H1 (cell line): Measurements from ENCODE around the gene INPP5J. TPM values are rescaled to one million over a fixed set of nuclear protein-coding genes. Genes with fewer than 3 reads are reported as not detected.

Source experiments
- CTCF ChIA-PET: fragments of 300-600 bp; sonication (Branson Sonifier 250); formaldehyde crosslinking; loops from one replicate; lab custom pipeline; 2021; ENCODE audit not compliant: partially characterized antibody; lab: Charles Lee
- POLR2A ChIA-PET: fragments of 300-600 bp; sonication (Branson Sonifier 250); formaldehyde crosslinking; loops from one replicate; lab custom pipeline; 2021; ENCODE audit warnings: inconsistent platforms; ENCODE audit not compliant: partially characterized antibody; lab: Charles Lee
- DNase-seq, 2 experiments: peaks; one replicate each; pipeline versions ENCODE4 v3.0.0 to v3.0.0-alpha.2; 2010 to 2022; ENCODE audit warnings: low spot score in 2 of 2, low read depth in 1 of 2, mixed read lengths in 1 of 2
- FAIRE-seq: peaks from 2 replicates; lab custom pipeline; 2011; peaks lifted over from hg19 to GRCh38; lab: Jason Lieb, UNC
- H2AFZ ChIP-seq: 2 replicates; pipeline ENCODE4 v1.8.1; 2012; ENCODE audit warnings: low read length, inconsistent platforms
- H2AK5ac ChIP-seq: 2 replicates; pipeline ENCODE4 v1.6.1; 2013; ENCODE audit warnings: low read depth, low read length
- H2BK120ac ChIP-seq: replicated peaks from 2 replicates; pipeline ENCODE3; 2013; ENCODE audit warnings: low read depth, low read length, inconsistent platforms
- H2BK12ac ChIP-seq: 2 replicates; pipeline ENCODE4 v1.6.1; 2013; ENCODE audit warnings: low read depth, low read length
- H2BK15ac ChIP-seq: 2 replicates; pipeline ENCODE4 v1.6.1; 2013; ENCODE audit warnings: low read length
- H2BK20ac ChIP-seq: 2 replicates; pipeline ENCODE4 v1.6.1; 2013; ENCODE audit warnings: low read length
- H2BK5ac ChIP-seq: 2 replicates; pipeline ENCODE4 v1.6.1; 2013; ENCODE audit warnings: low read depth, low read length
- H3K14ac ChIP-seq: 2 replicates; pipeline ENCODE4 v1.6.1; 2013; ENCODE audit warnings: inconsistent platforms; ENCODE audit not compliant: insufficient read length
- H3K18ac ChIP-seq: 2 replicates; pipeline ENCODE4 v1.6.1; 2013; ENCODE audit warnings: low read length; ENCODE audit errors: extremely low read depth
- H3K23ac ChIP-seq: 2 replicates; pipeline ENCODE4 v1.6.1; 2013; ENCODE audit warnings: inconsistent platforms; ENCODE audit not compliant: insufficient read length
- H3K23me2 ChIP-seq: 2 replicates; pipeline ENCODE4 v1.6.1; 2013; ENCODE audit warnings: low read depth, low read length
- H3K27ac ChIP-seq: 2 replicates; pipeline ENCODE4 v1.6.1; 2011; ENCODE audit warnings: low read depth, low read length, inconsistent platforms
- H3K27me3 ChIP-seq, 4 experiments: replicated peaks in 1 of 4; 1 replicate in 1 of 4; 2 replicates in 3 of 4; pipeline versions ENCODE4 v1.6.1 to v1.8.1; 2011 to 2013; ENCODE audit warnings: low read length in 3 of 4, mild to moderate bottlenecking in 3 of 4, inconsistent platforms in 2 of 4, mixed read lengths in 2 of 4, moderate library complexity in 1 of 4; ENCODE audit not compliant: control insufficient read depth in 3 of 4, insufficient read depth in 3 of 4; ENCODE audit errors: extremely low read depth in 1 of 4
- H3K36me3 ChIP-seq, 4 experiments: 2 replicates each; pipeline versions ENCODE4 v1.6.1 to v1.8.1; 2011 to 2013; ENCODE audit warnings: mild to moderate bottlenecking in 4 of 4, low read length in 3 of 4, moderate library complexity in 2 of 4, control low read depth in 1 of 4, inconsistent platforms in 1 of 4; ENCODE audit not compliant: insufficient read depth in 4 of 4, control insufficient read depth in 2 of 4
- H3K4ac ChIP-seq: replicated peaks from 2 replicates; pipeline ENCODE3; 2013; ENCODE audit warnings: low read length, low read depth, mixed read lengths, inconsistent platforms; ENCODE audit not compliant: insufficient read length
- H3K4me1 ChIP-seq, 4 experiments: replicated peaks in 1 of 4; 1 replicate in 1 of 4; 2 replicates in 3 of 4; pipeline versions ENCODE4 v1.6.1 to v1.8.1; 2011 to 2013; ENCODE audit warnings: low read length in 3 of 4, inconsistent platforms in 2 of 4, mixed read lengths in 1 of 4; ENCODE audit not compliant: insufficient read depth in 4 of 4, control insufficient read depth in 3 of 4
- H3K4me2 ChIP-seq, 2 experiments: 2 replicates each; pipeline versions ENCODE4 v1.6.1 to v1.8.1; 2011 to 2013; ENCODE audit warnings: low read depth in 2 of 2, low read length in 2 of 2, control low read depth in 1 of 2, inconsistent platforms in 1 of 2, mild to moderate bottlenecking in 1 of 2; ENCODE audit not compliant: insufficient read depth in 1 of 2
- H3K4me3 ChIP-seq, 4 experiments: fragments of 200-600, 300-600 bp in 1 of 4; sonication (generic), shearing (Covaris generic), sonication (Bioruptor Twin) in 1 of 4; 2 replicates each; pipeline versions ENCODE4 v1.5.1 to v1.8.1; 2011 to 2016; ENCODE audit warnings: low read length in 4 of 4, low read depth in 3 of 4, control low read depth in 2 of 4, inconsistent platforms in 2 of 4, mild to moderate bottlenecking in 2 of 4, mixed read lengths in 1 of 4, moderate library complexity in 1 of 4; ENCODE audit not compliant: insufficient read depth in 2 of 4; ENCODE audit errors: extremely low read depth in 1 of 4
- H3K56ac ChIP-seq: replicated peaks from 2 replicates; pipeline ENCODE3; 2013; ENCODE audit warnings: low read depth, mild to moderate bottlenecking, mixed read lengths, low read length, inconsistent platforms; ENCODE audit not compliant: insufficient read length
- H3K79me1 ChIP-seq: 2 replicates; pipeline ENCODE4 v1.6.1; 2013; ENCODE audit warnings: low read depth, low read length, control low read depth
- H3K79me2 ChIP-seq, 2 experiments: 2 replicates each; pipeline versions ENCODE4 v1.6.1 to v1.8.1; 2012 to 2013; ENCODE audit warnings: low read length in 2 of 2, mild to moderate bottlenecking in 2 of 2, inconsistent platforms in 1 of 2; ENCODE audit not compliant: insufficient read depth in 2 of 2, control insufficient read depth in 1 of 2
- H3K9ac ChIP-seq, 4 experiments: replicated peaks in 1 of 4; 1 replicate in 1 of 4; 2 replicates in 3 of 4; pipeline versions ENCODE4 v1.6.1 to v1.8.1; 2011 to 2013; ENCODE audit warnings: low read depth in 3 of 4, low read length in 3 of 4, control low read depth in 2 of 4, mild to moderate bottlenecking in 2 of 4, moderate library complexity in 2 of 4, inconsistent platforms in 1 of 4; ENCODE audit errors: extremely low read depth in 1 of 4
- H3K9me3 ChIP-seq, 2 experiments: 2 replicates each; pipeline versions ENCODE4 v1.6.1 to v1.8.1; 2012 to 2013; ENCODE audit warnings: mild to moderate bottlenecking in 2 of 2, moderate library complexity in 2 of 2, control low read depth in 1 of 2, inconsistent platforms in 1 of 2, low read depth in 1 of 2, low read length in 1 of 2, mixed read lengths in 1 of 2; ENCODE audit not compliant: insufficient read depth in 2 of 2
- H4K20me1 ChIP-seq, 2 experiments: replicated peaks in 1 of 2; 2 replicates each; pipeline versions ENCODE3 to v1.8.1; 2011 to 2013; ENCODE audit warnings: inconsistent platforms in 2 of 2, low read length in 2 of 2, mild to moderate bottlenecking in 1 of 2; ENCODE audit not compliant: insufficient read depth in 2 of 2, control insufficient read depth in 1 of 2
- H4K5ac ChIP-seq: 2 replicates; pipeline ENCODE4 v1.6.1; 2013; ENCODE audit warnings: low read length, low read depth, mixed read lengths, inconsistent platforms; ENCODE audit not compliant: insufficient read length
- H4K8ac ChIP-seq: 2 replicates; pipeline ENCODE4 v1.8.0; 2013; ENCODE audit warnings: mild to moderate bottlenecking, moderate library complexity, low read length, inconsistent platforms; ENCODE audit not compliant: insufficient read depth; ENCODE audit errors: extremely low read depth
- H4K91ac ChIP-seq: replicated peaks from 2 replicates; pipeline ENCODE3; 2013; ENCODE audit warnings: low read length, mixed read lengths, inconsistent platforms; ENCODE audit not compliant: insufficient read length
- HDAC2 ChIP-seq, 2 experiments: fragments of 300-600 bp in 1 of 2; sonication (generic) in 1 of 2; IDR thresholded peaks; 2 replicates each; pipeline ENCODE4 v1.6.1; 2011 to 2012; ENCODE audit warnings: low read depth in 2 of 2, low read length in 2 of 2, mild to moderate bottlenecking in 2 of 2, moderate library complexity in 2 of 2, borderline replicate concordance in 1 of 2, inconsistent platforms in 1 of 2
- WGBS, 2 experiments: shearing (Covaris generic) in 1 of 2; methylation state at CpG; one replicate each; pipeline versions ENCODE4 v1.1.6 to v1.1.7; 2013 to 2015; ENCODE audit warnings: low lambda C conversion rate in 2 of 2, mixed read lengths in 2 of 2, inconsistent platforms in 1 of 2, low coverage in 1 of 2, missing lambda C conversion rate in 1 of 2; ENCODE audit not compliant: insufficient replicate concordance in 2 of 2, insufficient coverage in 1 of 2, insufficient read length in 1 of 2; ENCODE audit errors: extremely low coverage in 1 of 2, missing lambda C conversion rate in 1 of 2; 5-methylcytosine and 5-hydroxymethylcytosine counted together
- polyA plus RNA-seq, 7 experiments: library from polyadenylated mRNA; depleted of rRNA in 3 of 7; stranded (reverse) in 5 of 7; unstranded in 2 of 7; fragments of >200 nt in 5 of 7; fragments of 200-250 nt in 2 of 7; gene quantifications; 1 replicate in 5 of 7; 2 replicates in 1 of 7; 4 replicates in 1 of 7; pipeline versions ENCODE4 v1.2.1 to v1.2.3, GENCODE V29; 2011 to 2013; ENCODE audit warnings: missing spikeins in 2 of 7, mixed read lengths in 2 of 7
- total RNA-seq: library from RNA; stranded (reverse); fragmentation: NEBNext Ultra II Directional; extraction: Animal tissue kit (Norgen Biotek cat#: 25700); gene quantifications from 2 replicates; pipeline ENCODE4 v1.2.1, GENCODE V29; 2021

The INPP5J gene
- total and polyA plus RNA-seq, 2 of the 8 experiments (the other 6 are each of a cell fraction or from before 2014, with no cell fraction given): 5.4 to 6.0 TPM

- no peak overlapping the region for H3K18ac ChIP-seq
- no peak for FAIRE-seq
- CTCF ChIA-PET: interaction anchor here (16.8 kb wide), 1 partner anchor 17 kb away, joined by 207 read pairs; the partner anchor contains the start of gene SMTN
- TF ChIP-seq HDAC2 (IDR thresholded peaks at IDR 0.05; ENCODE audit: borderline replicate concordance in 1 of 2, low read depth in 2 of 2, low read length in 2 of 2): no peak
These were observed 21.8 kb upstream of the INPP5J start for GRCh38 chr22:31100762-31101525.

More at GRCh38 chr22:31100762-31101525, 21.8 kb upstream of the INPP5J start:
- Histone ChIP-seq H3K56ac (no peak overlapping the region), H2BK120ac (no peak overlapping the region), H3K4me3 (no peak overlapping the region), H3K9ac (no peak overlapping the region), H2BK20ac (no peak overlapping the region), H4K91ac (no peak overlapping the region), H3K36me3 (no peaks in the 10 kb centered on the region), H2BK12ac (no peak overlapping the region), H3K4me2 (no peak overlapping the region), H2BK5ac (no peak overlapping the region), H3K23ac (no peak overlapping the region), H4K5ac (no peak overlapping the region), H3K27ac (no peak overlapping the region), H3K79me1 (no peaks in the 10 kb centered on the region; the same call in 1 of the 2 replicates), H3K4ac (no peak overlapping the region), H2BK15ac (no peak overlapping the region), H3K9me3 (no peaks in the 10 kb centered on the region), H2AFZ (no peak overlapping the region), H2AK5ac (no peak overlapping the region), H4K20me1 (peaks cover 0 to 2% of the 10 kb centered on the region in 2 experiments), H3K4me1 (peaks cover 5 to 25% (median 18%) of the 10 kb centered on the region in 4 experiments), H4K8ac (no peak overlapping the region; the same call in 1 of the 2 replicates), H3K23me2 (peaks cover 7% of the 10 kb centered on the region; the same call in 1 of the 2 replicates), H3K14ac (no peak overlapping the region), H3K79me2 (no peaks in the 10 kb centered on the region), H3K27me3 (peaks cover under 1 to 9% (median 9%) of the 10 kb centered on the region in 4 experiments)
- 94% methylated on average over 15 of the region's 18 CpGs; no CpG with 5 or more reads in 1 of the 2 experiments for WGBS, 2 experiments
- no peak for DNase-seq
- POLR2A ChIA-PET: interaction anchor here (0.8 to 2.0 kb wide), 5 partner anchors 9 to 135 kb away, joined by 3 to 4 read pairs (median 3); partner anchors contain the start of genes MORC2 and TUG1
